Naive thymus-derived CD4-positive, alpha-beta T cell (primary cell): ENCODE results near the gene LCN10. TPM values are rescaled to one million over a fixed set of nuclear protein-coding genes. Genes with fewer than 3 reads are reported as not detected.

Source experiments
- ATAC-seq: fragments of 150-1000 bp; cut with Tn5 transposase; 2 replicates; pipeline ENCODE4 v1.10.0; 2021; ENCODE audit warnings: mild to moderate bottlenecking, moderate library complexity
- CTCF ChIA-PET: fragments of 350-600 bp; sonication (Branson Sonifier 250); formaldehyde crosslinking; loops from one replicate; lab custom pipeline; 2021; ENCODE audit warnings: antibody characterized with exemption; lab: Charles Lee
- POLR2A ChIA-PET: fragments of 350-600 bp; sonication (Branson Sonifier 250); formaldehyde crosslinking; loops from one replicate; lab custom pipeline; 2021; ENCODE audit warnings: antibody characterized with exemption, inconsistent platforms; lab: Charles Lee
- DNase-seq, 9 donors: peaks; one replicate each; pipeline versions ENCODE4 v3.0.0 to v3.0.0-alpha.2; 2020 to 2022; ENCODE audit warnings: mixed read lengths in 1 of 9
- H3K27ac ChIP-seq: one replicate; pipeline ENCODE4 v1.7.0; 2013; ENCODE audit warnings: mild to moderate bottlenecking, low read depth, low read length, moderate library complexity
- H3K27me3 ChIP-seq, 2 donors: one replicate each; pipeline ENCODE4 v1.7.0; 2013; ENCODE audit warnings: low read length in 2 of 2, mild to moderate bottlenecking in 2 of 2, moderate library complexity in 2 of 2; ENCODE audit not compliant: control insufficient read depth in 2 of 2, insufficient read depth in 2 of 2
- H3K36me3 ChIP-seq, 3 experiments: 1 replicate in 2 of 3; 2 replicates in 1 of 3; pipeline ENCODE4 v1.7.0; 2013; ENCODE audit warnings: low read length in 3 of 3, mild to moderate bottlenecking in 3 of 3, moderate library complexity in 1 of 3; ENCODE audit not compliant: insufficient read depth in 3 of 3, control insufficient read depth in 2 of 3
- H3K4me1 ChIP-seq, 2 donors: one replicate each; pipeline ENCODE4 v1.7.0; 2013; ENCODE audit warnings: low read length in 2 of 2, mild to moderate bottlenecking in 2 of 2, moderate library complexity in 1 of 2; ENCODE audit not compliant: control insufficient read depth in 2 of 2, insufficient read depth in 2 of 2
- H3K4me3 ChIP-seq: 2 replicates; pipeline ENCODE4 v1.7.0; 2013; ENCODE audit warnings: mild to moderate bottlenecking, low read length
- H3K9me3 ChIP-seq, 3 experiments: 1 replicate in 2 of 3; 2 replicates in 1 of 3; pipeline ENCODE4 v1.7.0; 2013; ENCODE audit warnings: low read length in 3 of 3; ENCODE audit not compliant: control insufficient read depth in 2 of 3
- H3K27ac Mint-ChIP-seq, 9 donors: one replicate each; pipeline ENCODE4 v1.8.0; 2020 to 2022; ENCODE audit warnings: mixed read lengths in 9 of 9, mild to moderate bottlenecking in 8 of 9, moderate library complexity in 5 of 9, inconsistent platforms in 2 of 9
- H3K27me3 Mint-ChIP-seq, 5 donors: one replicate each; pipeline ENCODE4 v1.8.0; 2021 to 2022; ENCODE audit warnings: mixed read lengths in 5 of 5, mild to moderate bottlenecking in 1 of 5
- H3K36me3 Mint-ChIP-seq, 5 donors: one replicate each; pipeline ENCODE4 v1.8.0; 2020 to 2022; ENCODE audit warnings: mixed read lengths in 5 of 5, mild to moderate bottlenecking in 3 of 5, inconsistent platforms in 1 of 5
- H3K4me1 Mint-ChIP-seq, 7 donors: one replicate each; pipeline ENCODE4 v1.8.0; 2020 to 2022; ENCODE audit warnings: mixed read lengths in 7 of 7, mild to moderate bottlenecking in 3 of 7, inconsistent platforms in 1 of 7
- H3K4me3 Mint-ChIP-seq, 10 donors: one replicate each; pipeline ENCODE4 v1.8.0; 2020 to 2022; ENCODE audit warnings: mild to moderate bottlenecking in 10 of 10, mixed read lengths in 10 of 10, moderate library complexity in 6 of 10, inconsistent platforms in 2 of 10
- H3K9me3 Mint-ChIP-seq, 11 donors: one replicate each; pipeline ENCODE4 v1.8.0; 2020 to 2022; ENCODE audit warnings: mixed read lengths in 11 of 11, mild to moderate bottlenecking in 4 of 11, inconsistent platforms in 1 of 11, moderate library complexity in 1 of 11
- intact Hi-C, 2 donors: fragments of 100-400 bp; cut with micrococcal nuclease; formaldehyde crosslinking; loops; one replicate each; pipeline ENCODE4 v1.15.1; 2023
- microRNA-seq: library from miRNA; unstranded; fragments of <30 nt; microRNA quantifications from one replicate; pipeline ENCODE4 v1.2.0, GENCODE V29; 2022; ENCODE audit warnings: borderline microRNAs expressed
- polyA plus RNA-seq, 2 donors: library from polyadenylated mRNA; unstranded; fragments of 300-500 nt; fragmentation: Illumina TruSeq; gene quantifications; one replicate each; pipeline ENCODE4 v1.2.3, GENCODE V29; 2021
- total RNA-seq, 6 experiments: library from RNA in 5 of 6; stranded (reverse) in 5 of 6; gene quantifications; 1 replicate in 5 of 6; 2 replicates in 1 of 6; pipeline ENCODE4 v1.2.3 and lab custom pipeline; 2021 to 2026

The LCN10 gene
- total and polyA plus RNA-seq, 7 experiments from 2014 or later = 0.34 to 3.2 (median 1.1) TPM; not detected in 1

DNA sequence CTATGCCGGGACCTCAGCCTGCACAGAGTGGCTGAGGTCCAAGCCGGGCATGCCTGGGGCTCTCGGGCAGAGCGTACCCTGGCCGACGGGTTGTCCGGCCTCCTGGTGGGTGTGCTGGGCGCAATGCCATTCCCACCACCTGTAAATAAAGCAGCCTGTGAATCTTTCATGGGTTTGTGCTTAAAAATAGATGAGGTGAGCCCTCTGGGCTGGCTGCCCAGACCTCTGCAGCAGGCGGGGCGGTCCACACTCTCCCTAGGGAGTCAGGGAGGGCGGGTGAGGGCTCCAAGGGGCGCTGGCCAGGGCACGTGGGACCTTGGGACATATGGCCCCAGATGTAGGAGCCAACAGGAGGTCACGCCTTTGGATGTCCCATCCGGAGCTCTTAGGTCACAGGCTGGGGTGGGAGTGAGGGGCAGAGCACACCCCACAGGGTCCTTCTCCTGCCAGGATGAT lies 51.9 kb downstream of the LCN10 start:
- POLR2A ChIA-PET = no interaction called here
- intact Hi-C loops = no loop called here
- no peaks in the 10 kb centered on the region for H3K9me3 ChIP-seq
- DNase-seq (no peak), ATAC-seq (no peak)
- Mint-ChIP-seq H3K9me3 (no peaks in the 10 kb centered on the region), H3K4me3 (no peak overlapping the region), H3K27ac (no peak overlapping the region), H3K36me3 (no peaks in the 10 kb centered on the region), H3K27me3 (peaks cover 0 to 4% (median 0%) of the 10 kb centered on the region in 5 donors), H3K4me1 (peaks cover 0 to 6% (median 0%) of the 10 kb centered on the region in 7 donors)
- no peak overlapping the region for H3K4me3 ChIP-seq
- no peaks in the 10 kb centered on the region for H3K36me3 ChIP-seq
- H3K27me3 ChIP-seq = no peaks in the 10 kb centered on the region
- CTCF ChIA-PET = interaction anchor here (0.6 kb wide), 1 partner anchor 87 kb away, joined by 5 read pairs; no protein-coding TSS in a partner anchor
- H3K27ac ChIP-seq = no peak overlapping the region
- H3K4me1 ChIP-seq = peaks cover 5% of the 10 kb centered on the region in 2 donors

DNA sequence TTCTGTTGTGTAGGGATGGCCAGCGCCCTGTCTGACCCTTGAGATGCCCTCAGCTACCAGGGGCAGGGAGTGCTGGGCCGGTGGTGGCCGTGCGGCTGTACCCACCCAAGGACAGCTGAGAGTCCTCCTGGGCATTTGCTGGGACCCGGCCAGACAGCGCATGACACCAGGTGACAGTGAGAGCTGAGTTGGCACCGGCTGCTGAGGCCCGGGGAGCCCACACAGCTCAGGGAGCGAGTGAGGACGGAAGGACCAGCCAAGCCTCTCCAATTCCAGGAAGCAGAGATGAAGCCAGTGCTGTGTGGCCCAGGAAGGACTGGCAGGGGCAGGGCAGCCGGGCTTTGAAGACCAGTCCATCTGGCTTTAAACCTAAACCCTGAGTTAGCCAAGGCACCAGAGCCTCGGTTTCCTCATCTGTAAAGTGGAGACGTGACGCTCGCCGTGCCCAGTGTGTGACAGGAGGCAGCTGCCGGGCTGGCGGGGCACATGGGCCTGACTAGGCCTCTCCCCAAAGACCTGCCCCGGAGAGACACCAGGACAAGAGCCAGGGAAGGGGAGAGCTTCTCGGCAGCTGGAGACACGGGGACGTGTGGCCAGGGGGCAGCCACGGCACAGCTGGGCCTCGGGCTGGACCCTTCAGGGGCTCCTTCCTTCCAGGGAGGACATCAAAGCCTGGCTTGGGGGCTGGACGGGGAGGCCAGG lies 52.5 kb downstream of the LCN10 start:
- H3K4me3 ChIP-seq = no peak overlapping the region
- intact Hi-C loops = no loop called here

DNA sequence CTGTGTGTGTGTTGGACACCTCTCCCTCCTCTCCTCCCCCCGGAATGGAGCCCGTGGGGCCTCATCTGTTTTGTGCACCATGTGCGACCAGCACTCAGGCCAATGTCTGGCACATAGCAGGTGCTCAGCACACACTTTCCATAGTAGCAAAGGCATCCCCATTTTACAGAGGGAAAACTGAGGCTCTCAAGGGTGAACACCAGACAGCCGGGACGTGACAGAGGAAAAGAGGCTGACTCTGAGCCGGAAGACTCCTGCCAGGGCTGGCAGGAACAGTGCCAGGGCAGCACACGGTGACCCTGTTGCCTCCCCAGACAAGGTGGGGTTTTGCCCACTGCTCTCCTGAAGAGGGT lies 53.7 kb downstream of the LCN10 start:
- H3K27ac ChIP-seq = no peak overlapping the region
- ChIA-PET CTCF (interaction anchor here (0.8 kb wide), 1 partner anchor 39 kb away, joined by 3 read pairs; no protein-coding TSS in a partner anchor), POLR2A (no interaction called here)
- no peaks in the 10 kb centered on the region for H3K27me3 ChIP-seq
- peaks cover 0 to 4% (median 0%) of the 10 kb centered on the region in 5 donors for H3K27me3 Mint-ChIP-seq
- H3K36me3 ChIP-seq = no peaks in the 10 kb centered on the region
- H3K9me3 Mint-ChIP-seq = no peaks in the 10 kb centered on the region
- H3K4me1 Mint-ChIP-seq = peaks cover 0 to 8% (median 0%) of the 10 kb centered on the region in 7 donors
- ATAC-seq = no peak
- no peaks in the 10 kb centered on the region for H3K36me3 Mint-ChIP-seq
- H3K4me3 Mint-ChIP-seq = peak overlapping the region in 6 of 10 donors; percentile 6 to 71 (median 54)
- H3K9me3 ChIP-seq = no peaks in the 10 kb centered on the region
- intact Hi-C loops = loop anchor here (5.0 kb wide), 1 partner anchor 38 kb away; no protein-coding TSS in a partner anchor
- no peak for DNase-seq
- peaks cover 5 to 7% of the 10 kb centered on the region in 2 donors for H3K4me1 ChIP-seq
- peak overlapping the region in 1 of 9 donors; percentile 14 for H3K27ac Mint-ChIP-seq
- H3K4me3 ChIP-seq = no peak overlapping the region

More for the DNA sequence above, 52.5 kb downstream of the LCN10 start:
- no peaks in the 10 kb centered on the region for H3K36me3 Mint-ChIP-seq
- H3K4me1 Mint-ChIP-seq = peaks cover 0 to 8% (median 0%) of the 10 kb centered on the region in 7 donors
- peaks cover 5 to 7% of the 10 kb centered on the region in 2 donors for H3K4me1 ChIP-seq
- no peak overlapping the region for H3K27ac ChIP-seq
- no peaks in the 10 kb centered on the region for H3K9me3 ChIP-seq
- no peaks in the 10 kb centered on the region for H3K9me3 Mint-ChIP-seq
- POLR2A ChIA-PET = no interaction called here
- H3K36me3 ChIP-seq = no peaks in the 10 kb centered on the region
- H3K27me3 Mint-ChIP-seq = peaks cover 0 to 4% (median 0%) of the 10 kb centered on the region in 5 donors
- DNase-seq (no peak), ATAC-seq (no peak)
- H3K27ac Mint-ChIP-seq = no peak overlapping the region
- no peaks in the 10 kb centered on the region for H3K27me3 ChIP-seq
- CTCF ChIA-PET = no interaction called here
- H3K4me3 Mint-ChIP-seq = no peak overlapping the region

GRCh38 chr9:136688274-136689107 lies 54.2 kb downstream of the LCN10 start:
- H3K36me3 Mint-ChIP-seq = no peaks in the 10 kb centered on the region
- no peak for ATAC-seq
- peak overlapping the region in 1 of 9 donors; percentile 19 for H3K27ac Mint-ChIP-seq
- Histone ChIP-seq H3K27me3 (no peaks in the 10 kb centered on the region), H3K27ac (no peak overlapping the region), H3K9me3 (no peaks in the 10 kb centered on the region), H3K4me1 (peaks cover 5 to 7% of the 10 kb centered on the region in 2 donors), H3K36me3 (no peaks in the 10 kb centered on the region), H3K4me3 (no peak overlapping the region)
- H3K4me1 Mint-ChIP-seq = peaks cover 0 to 8% (median 0%) of the 10 kb centered on the region in 7 donors
- H3K27me3 Mint-ChIP-seq = peaks cover 0 to 4% (median 0%) of the 10 kb centered on the region in 5 donors
- intact Hi-C loops = loop anchor here (5.0 kb wide), 1 partner anchor 39 kb away; no protein-coding TSS in a partner anchor
- ChIA-PET POLR2A (interaction anchor here (0.7 to 1.0 kb wide), 2 partner anchors 39 to 40 kb away, joined by 3 read pairs; no protein-coding TSS in a partner anchor), CTCF (interaction anchor here (0.8 kb wide), 1 partner anchor 40 kb away, joined by 3 read pairs; no protein-coding TSS in a partner anchor)
- H3K9me3 Mint-ChIP-seq = no peaks in the 10 kb centered on the region
- no peak for DNase-seq
- H3K4me3 Mint-ChIP-seq = peak overlapping the region; percentile 31 to 81 (median 50)

Small RNA genes within 50 kb of the gene (microRNA-seq; reads per million reads assigned to microRNA genes)
- gene MIR6722 = not detected

Other genes with a start within 250 kb of the LCN10 start
- 10 to 100 TPM; 49.7 to 92.9 (median 58.0) TPM for gene NOTCH1, start 196.9 kb downstream of the LCN10 start, total RNA-seq
- gene NOTCH1, start 196.9 kb downstream of the LCN10 start, polyA plus RNA-seq = 1 to 10 TPM; 1.9 to 7.1 TPM
- gene EGFL7, start 80.0 kb downstream of the LCN10 start, total RNA-seq = 1 to 10 TPM in 1 of 5 experiments, under 1 TPM in 2, not detected in 2; 0.56 to 2.3 (median 0.97) TPM
- gene EGFL7, start 80.0 kb downstream of the LCN10 start, polyA plus RNA-seq = not detected
- gene AGPAT2, start 55.5 kb downstream of the LCN10 start, total RNA-seq = 10 to 100 TPM in 2 of 5 experiments, 1 to 10 TPM in 3; 2.3 to 20.6 (median 8.5) TPM
- gene AGPAT2, start 55.5 kb downstream of the LCN10 start, polyA plus RNA-seq = 10 to 100 TPM; 12.0 to 13.1 TPM
- 1 to 10 TPM in 1 of 5 experiments, under 1 TPM in 2, not detected in 2; 0.46 to 1.6 (median 0.56) TPM for gene DIPK1B, start 30.4 kb downstream of the LCN10 start, total RNA-seq
- gene DIPK1B, start 30.4 kb downstream of the LCN10 start, polyA plus RNA-seq = under 1 TPM; 0.11 to 0.31 TPM
- gene LCN6, start 5.6 kb upstream of the LCN10 start, total RNA-seq = not detected
- gene LCN6, start 5.6 kb upstream of the LCN10 start, polyA plus RNA-seq = not detected
- under 1 TPM in 1 of 5 experiments, not detected in 4; 0.83 TPM for gene LCN8, start 15.3 kb upstream of the LCN10 start, total RNA-seq
- not detected for gene LCN8, start 15.3 kb upstream of the LCN10 start, polyA plus RNA-seq
- not detected for gene LCN15, start 21.6 kb upstream of the LCN10 start, total RNA-seq
- gene LCN15, start 21.6 kb upstream of the LCN10 start, polyA plus RNA-seq = not detected
- gene TMEM141, start 48.4 kb upstream of the LCN10 start, total RNA-seq = 10 to 100 TPM; 27.2 to 54.9 (median 36.2) TPM
- gene TMEM141, start 48.4 kb upstream of the LCN10 start, polyA plus RNA-seq = 10 to 100 TPM; 28.2 to 30.6 TPM
- gene CCDC183, start 53.4 kb upstream of the LCN10 start, total RNA-seq = 1 to 10 TPM in 4 of 5 experiments, under 1 TPM in 1; 0.36 to 6.6 (median 3.0) TPM
- gene CCDC183, start 53.4 kb upstream of the LCN10 start, polyA plus RNA-seq = under 1 TPM; 0.35 to 0.62 TPM
- 100 to 1,000 TPM in 1 of 5 experiments, 10 to 100 TPM in 4; 59.6 to 100 (median 60.9) TPM for gene RABL6, start 65.0 kb upstream of the LCN10 start, total RNA-seq
- gene RABL6, start 65.0 kb upstream of the LCN10 start, polyA plus RNA-seq = 10 to 100 TPM in 1 of 2 donors, 1 to 10 TPM in 1; 9.4 to 17.4 TPM
- 1 to 10 TPM in 3 of 5 experiments, under 1 TPM in 2; 0.81 to 7.5 (median 1.8) TPM for gene AJM1, start 99.5 kb upstream of the LCN10 start, total RNA-seq
- gene AJM1, start 99.5 kb upstream of the LCN10 start, polyA plus RNA-seq = under 1 TPM in 1 of 2 donors, not detected in 1; 0.04 TPM
- 100 to 1,000 TPM in 1 of 5 experiments, 10 to 100 TPM in 4; 17.7 to 167 (median 27.7) TPM for gene PHPT1, start 106.5 kb upstream of the LCN10 start, total RNA-seq
- 10 to 100 TPM; 57.0 to 75.7 TPM for gene PHPT1, start 106.5 kb upstream of the LCN10 start, polyA plus RNA-seq
- 10 to 100 TPM in 1 of 5 experiments, 1 to 10 TPM in 4; 3.7 to 27.7 (median 6.1) TPM for gene MAMDC4, start 109.4 kb upstream of the LCN10 start, total RNA-seq
- gene MAMDC4, start 109.4 kb upstream of the LCN10 start, polyA plus RNA-seq = under 1 TPM in 1 of 2 donors, not detected in 1; 0.22 TPM
- 100 to 1,000 TPM; 224 to 369 (median 283) TPM for gene EDF1, start 123.4 kb upstream of the LCN10 start, total RNA-seq
- gene EDF1, start 123.4 kb upstream of the LCN10 start, polyA plus RNA-seq = 100 to 1,000 TPM; 337 to 404 TPM
- 10 to 100 TPM; 14.6 to 72.8 (median 29.6) TPM for gene TRAF2, start 143.6 kb upstream of the LCN10 start, total RNA-seq
- 10 to 100 TPM; 11.9 to 29.1 TPM for gene TRAF2, start 143.6 kb upstream of the LCN10 start, polyA plus RNA-seq
- 100 to 1,000 TPM in 1 of 5 experiments, 10 to 100 TPM in 4; 54.3 to 105 (median 94.5) TPM for gene FBXW5, start 201.8 kb upstream of the LCN10 start, total RNA-seq
- gene FBXW5, start 201.8 kb upstream of the LCN10 start, polyA plus RNA-seq = 100 to 1,000 TPM in 1 of 2 donors, 10 to 100 TPM in 1; 59.1 to 113 TPM
- gene C8G, start 202.3 kb upstream of the LCN10 start, total RNA-seq = 1 to 10 TPM in 3 of 5 experiments, under 1 TPM in 2; 0.77 to 3.6 (median 1.4) TPM
- not detected for gene C8G, start 202.3 kb upstream of the LCN10 start, polyA plus RNA-seq
- 1 to 10 TPM in 4 of 5 experiments, under 1 TPM in 1; 0.89 to 4.9 (median 2.6) TPM for gene LCN12, start 209.3 kb upstream of the LCN10 start, total RNA-seq
- not detected for gene LCN12, start 209.3 kb upstream of the LCN10 start, polyA plus RNA-seq
- gene PTGDS, start 234.6 kb upstream of the LCN10 start, total RNA-seq = 10 to 100 TPM in 1 of 5 experiments, 1 to 10 TPM in 3, under 1 TPM in 1; 0.97 to 68.7 (median 4.3) TPM
- gene PTGDS, start 234.6 kb upstream of the LCN10 start, polyA plus RNA-seq = not detected
- 1 to 10 TPM in 1 of 5 experiments, under 1 TPM in 2, not detected in 2; 0.12 to 1.9 (median 0.13) TPM for gene LCNL1, start 240.1 kb upstream of the LCN10 start, total RNA-seq
- gene LCNL1, start 240.1 kb upstream of the LCN10 start, polyA plus RNA-seq = not detected
- 10 to 100 TPM; 54.8 to 78.2 (median 68.0) TPM for gene PAXX, start 249.5 kb upstream of the LCN10 start, total RNA-seq
- gene PAXX, start 249.5 kb upstream of the LCN10 start, polyA plus RNA-seq = 10 to 100 TPM; 49.3 to 59.1 TPM